SU-DHL-6 (cell line): ENCODE measurements around the gene DEFB126.
"Not testable (repeated sequence)": the region's sequence is repeated elsewhere in the genome, so short reads cannot be mapped to it uniquely, and the experiment has no call there.

Experiments
- H2AFZ ChIP-seq: fragments of 200-600 bp; sonication (generic); 2 replicates; pipeline ENCODE4 v1.6.1; 2014; ENCODE audit warnings: low read depth, mild to moderate bottlenecking, moderate library complexity, mixed read lengths, antibody characterized with exemption, low read length; ENCODE audit not compliant: severe bottlenecking
- H3F3A ChIP-seq: fragments of 200-600 bp; shearing (Covaris generic); 2 replicates; pipeline ENCODE4 v1.6.0; 2016; ENCODE audit warnings: antibody characterized with exemption, mild to moderate bottlenecking; ENCODE audit not compliant: insufficient read depth
- H3K27ac ChIP-seq: fragments of 200-600 bp; sonication (generic); 2 replicates; pipeline ENCODE4 v1.5.1; 2016; ENCODE audit warnings: low read depth, mild to moderate bottlenecking, low read length, moderate library complexity, mixed read lengths
- H3K27me3 ChIP-seq: fragments of 200-600 bp; sonication (generic), shearing (Covaris generic); 2 replicates; pipeline ENCODE4 v1.6.0; 2014; ENCODE audit warnings: mild to moderate bottlenecking, low read length
- H3K36me3 ChIP-seq: fragments of 200-600 bp; sonication (generic); 2 replicates; pipeline ENCODE4 v1.6.1; 2014; ENCODE audit warnings: mild to moderate bottlenecking, low read length, mixed read lengths
- H3K4me2 ChIP-seq: fragments of 300-600, 200-600 bp; shearing (Covaris generic), sonication (generic); 2 replicates; pipeline ENCODE4 v1.6.0; 2014; ENCODE audit warnings: low read length, low read depth, mild to moderate bottlenecking; ENCODE audit not compliant: poor library complexity, severe bottlenecking
- H3K4me3 ChIP-seq: fragments of 200-600 bp; sonication (generic); 2 replicates; pipeline ENCODE4 v1.5.1; 2014; ENCODE audit warnings: antibody characterized with exemption, low read length, mild to moderate bottlenecking, mixed read lengths; ENCODE audit not compliant: insufficient read depth, poor library complexity, severe bottlenecking
- H3K79me2 ChIP-seq: fragments of 200-600 bp; sonication (generic); 2 replicates; pipeline ENCODE4 v1.6.1; 2014; ENCODE audit warnings: mild to moderate bottlenecking, low read length, moderate library complexity; ENCODE audit not compliant: insufficient read depth
- H3K9ac ChIP-seq: fragments of 200-600 bp; sonication (generic); 2 replicates; pipeline ENCODE4 v1.7.0; 2014; ENCODE audit warnings: mild to moderate bottlenecking, low read length
- H3K9me2 ChIP-seq: fragments of 200-600 bp; sonication (generic); replicated peaks from 2 replicates; pipeline ENCODE4 v1.6.1; 2014; ENCODE audit warnings: low read length; ENCODE audit not compliant: insufficient read depth
- H3K9me3 ChIP-seq: fragments of 200-600 bp; sonication (generic); 2 replicates; pipeline ENCODE4 v1.6.1; 2014; ENCODE audit warnings: low read length, mixed read lengths; ENCODE audit not compliant: insufficient read depth
- H4K20me1 ChIP-seq: fragments of 200-600 bp; sonication (generic); 2 replicates; pipeline ENCODE4 v1.6.1; 2014; ENCODE audit warnings: low read depth, mild to moderate bottlenecking, antibody characterized with exemption, low read length, moderate library complexity, mixed read lengths
- EZH2phosphoT487 ChIP-seq: fragments of 200-600 bp; sonication (generic), shearing (Covaris generic); conservative IDR thresholded peaks from 2 replicates; pipeline ENCODE4 v1.6.1; 2018; ENCODE audit warnings: mild to moderate bottlenecking, antibody characterized with exemption, low read length, moderate library complexity, mixed read lengths
- TF ChIP-seq, protein P1 (sequence below): fragments of 200-600 bp; sonication (generic); IDR thresholded peaks from one replicate; pipeline ENCODE4 v1.5.1; 2017; ENCODE audit warnings: antibody characterized with exemption, mild to moderate bottlenecking, low read length, moderate library complexity; ENCODE audit not compliant: insufficient read depth, poor library complexity, severe bottlenecking

The DEFB126 gene, protein sequence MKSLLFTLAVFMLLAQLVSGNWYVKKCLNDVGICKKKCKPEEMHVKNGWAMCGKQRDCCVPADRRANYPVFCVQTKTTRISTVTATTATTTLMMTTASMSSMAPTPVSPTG

DNA sequence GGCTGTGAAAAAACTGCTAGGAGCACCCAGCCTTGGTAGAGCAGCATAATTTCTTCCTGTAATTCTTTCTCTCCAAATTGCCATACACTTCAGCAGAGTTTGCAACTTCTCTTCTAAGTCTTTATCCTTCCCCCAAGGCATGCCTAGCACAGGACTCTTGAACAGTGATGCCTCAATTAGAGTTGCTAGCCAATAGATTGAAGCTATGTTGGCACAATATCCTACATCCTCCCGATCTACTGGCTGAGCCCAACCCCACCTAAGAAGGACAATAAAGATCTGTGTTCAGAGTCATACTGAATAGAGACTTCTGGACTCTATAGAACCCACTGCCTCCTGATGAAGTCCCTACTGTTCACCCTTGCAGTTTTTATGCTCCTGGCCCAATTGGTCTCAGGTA lies at the start of gene DEFB126:
TSS of gene DEFB126 (plus strand) at position 301 of the 400 bp plus-strand sequence. CDS start at position 340, 39 bp downstream.
- Histone ChIP-seq H3K79me2 (no peaks in the 10 kb centered on the region), H3K27me3 (no peaks in the 10 kb centered on the region), H3K4me3 (no peak within 1 kb of the TSS), H3K4me2 (no peak within 1 kb of the TSS), H3F3A (no peaks in the 10 kb centered on the region), H3K27ac (no peak within 1 kb of the TSS), H3K9me3 (no peaks in the 10 kb centered on the region), H2AFZ (no peak within 1 kb of the TSS), H3K9ac (no peak within 1 kb of the TSS), H4K20me1 (no peaks in the 10 kb centered on the region), H3K9me2 (no peaks in the 10 kb centered on the region), H3K36me3 (no peaks in the 10 kb centered on the region)
- no peak for TF ChIP-seq EZH2phosphoT487
- TF ChIP-seq, protein P1, sequence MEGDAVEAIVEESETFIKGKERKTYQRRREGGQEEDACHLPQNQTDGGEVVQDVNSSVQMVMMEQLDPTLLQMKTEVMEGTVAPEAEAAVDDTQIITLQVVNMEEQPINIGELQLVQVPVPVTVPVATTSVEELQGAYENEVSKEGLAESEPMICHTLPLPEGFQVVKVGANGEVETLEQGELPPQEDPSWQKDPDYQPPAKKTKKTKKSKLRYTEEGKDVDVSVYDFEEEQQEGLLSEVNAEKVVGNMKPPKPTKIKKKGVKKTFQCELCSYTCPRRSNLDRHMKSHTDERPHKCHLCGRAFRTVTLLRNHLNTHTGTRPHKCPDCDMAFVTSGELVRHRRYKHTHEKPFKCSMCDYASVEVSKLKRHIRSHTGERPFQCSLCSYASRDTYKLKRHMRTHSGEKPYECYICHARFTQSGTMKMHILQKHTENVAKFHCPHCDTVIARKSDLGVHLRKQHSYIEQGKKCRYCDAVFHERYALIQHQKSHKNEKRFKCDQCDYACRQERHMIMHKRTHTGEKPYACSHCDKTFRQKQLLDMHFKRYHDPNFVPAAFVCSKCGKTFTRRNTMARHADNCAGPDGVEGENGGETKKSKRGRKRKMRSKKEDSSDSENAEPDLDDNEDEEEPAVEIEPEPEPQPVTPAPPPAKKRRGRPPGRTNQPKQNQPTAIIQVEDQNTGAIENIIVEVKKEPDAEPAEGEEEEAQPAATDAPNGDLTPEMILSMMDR = no peak

DNA sequence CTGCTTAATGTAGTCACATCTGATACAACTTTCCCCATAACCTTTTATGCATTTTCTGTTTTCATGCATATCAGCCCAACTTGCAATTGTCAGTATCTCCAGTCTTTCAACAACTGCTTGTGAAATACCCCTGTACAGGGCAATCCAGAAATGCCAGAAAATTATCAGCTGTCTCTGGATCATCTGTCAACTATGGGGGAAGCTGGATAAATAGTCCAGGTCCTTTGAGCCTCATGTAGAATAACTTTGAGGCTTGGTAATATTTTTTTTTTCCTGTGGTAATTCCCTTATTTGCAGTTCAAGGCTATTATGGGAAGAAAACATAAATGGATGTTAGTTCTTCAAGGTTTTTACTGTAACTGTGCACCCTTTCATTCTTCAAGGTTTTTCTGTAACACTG lies 48.7 kb upstream of the DEFB126 start:
- no peaks in the 10 kb centered on the region for H3K27me3 ChIP-seq
- H3K27ac ChIP-seq = no peak overlapping the region
- no peaks in the 10 kb centered on the region for H3K79me2 ChIP-seq
- TF ChIP-seq, protein P1 = no peak
- TF ChIP-seq EZH2phosphoT487 = no peak
- no peaks in the 10 kb centered on the region for H3K9me2 ChIP-seq
- no peaks in the 10 kb centered on the region for H4K20me1 ChIP-seq
- no peaks in the 10 kb centered on the region; the same call in 1 of the 2 replicates for H3K9me3 ChIP-seq
- H3K36me3 ChIP-seq = no peaks in the 10 kb centered on the region
- H2AFZ ChIP-seq = no peak overlapping the region
- H3K4me2 ChIP-seq = no peak overlapping the region
- no peak overlapping the region for H3K9ac ChIP-seq
- H3K4me3 ChIP-seq = no peak overlapping the region
- no peaks in the 10 kb centered on the region for H3F3A ChIP-seq

DNA sequence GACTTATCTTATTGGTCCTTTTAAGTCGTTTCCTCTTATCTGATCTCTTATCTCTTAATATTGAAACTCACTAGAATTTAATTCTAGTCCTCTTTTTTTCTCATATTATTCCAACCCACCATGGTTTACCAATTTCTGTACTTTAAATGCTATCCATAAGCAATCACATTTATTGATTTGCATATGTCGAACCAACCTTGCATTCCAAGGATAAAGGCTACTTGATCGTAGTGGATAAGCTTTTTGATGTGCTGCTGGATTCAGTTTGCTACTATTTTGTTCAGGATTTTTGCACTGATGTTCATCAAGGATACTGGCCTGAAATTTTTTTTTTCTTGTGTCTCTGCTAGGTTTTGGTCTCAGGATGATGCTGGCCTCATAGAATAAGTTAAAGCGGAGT lies 47.2 kb upstream of the DEFB126 start:
- no peak overlapping the region for H2AFZ ChIP-seq
- TF ChIP-seq, protein P1 = no peak
- TF ChIP-seq EZH2phosphoT487 = no peak
- H3K9ac ChIP-seq = no peak overlapping the region
- H3F3A ChIP-seq = no peaks in the 10 kb centered on the region
- no peaks in the 10 kb centered on the region for H3K79me2 ChIP-seq
- no peak overlapping the region for H3K27ac ChIP-seq
- H3K9me2 ChIP-seq = no peaks in the 10 kb centered on the region
- H3K36me3 ChIP-seq = no peaks in the 10 kb centered on the region
- no peak overlapping the region for H3K4me3 ChIP-seq
- no peaks in the 10 kb centered on the region; the same call in 1 of the 2 replicates for H3K9me3 ChIP-seq
- no peak overlapping the region for H3K4me2 ChIP-seq
- no peaks in the 10 kb centered on the region for H3K27me3 ChIP-seq
- H4K20me1 ChIP-seq = no peaks in the 10 kb centered on the region

DNA sequence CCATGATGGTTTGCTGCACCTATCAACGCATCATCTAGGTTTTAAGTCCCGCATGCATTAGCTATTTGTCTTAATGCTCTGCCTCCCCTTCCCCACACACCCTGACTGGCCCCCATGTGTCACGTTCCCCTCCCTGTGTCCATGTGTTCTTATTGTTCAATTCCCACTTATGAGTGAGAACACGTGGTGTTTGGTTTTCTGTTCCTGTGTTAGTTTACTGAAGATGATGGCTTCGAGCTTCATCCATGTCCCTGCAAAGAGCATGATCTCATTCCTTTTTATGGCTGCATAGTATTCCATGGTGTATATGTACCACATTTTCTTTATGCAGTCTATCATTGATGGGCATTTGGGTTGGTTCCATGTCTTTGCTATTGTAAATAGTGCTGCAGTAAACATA lies 44.7 kb upstream of the DEFB126 start:
- not testable (repeated sequence) for H3K9me2 ChIP-seq, H2AFZ ChIP-seq, H3K27ac ChIP-seq, H3K79me2 ChIP-seq, H3K36me3 ChIP-seq, H3K27me3 ChIP-seq, H3K4me3 ChIP-seq, H3F3A ChIP-seq, H3K9me3 ChIP-seq, H3K4me2 ChIP-seq, H3K9ac ChIP-seq, H4K20me1 ChIP-seq
